Thyroid gland (tissue), 4 donors: ENCODE results near the gene PPM1N. TPM values are rescaled to one million over a fixed set of nuclear protein-coding genes. Genes with fewer than 3 reads are reported as not detected.

Experiments used
- total RNA-seq, 4 donors: library from RNA; depleted of rRNA; stranded (reverse); fragments of >200 nt; gene quantifications; one replicate each; pipeline ENCODE4 v1.2.3, GENCODE V29; 2016

Gene PPM1N
- total RNA-seq, 4 donors from 2014 or later: 0.73 to 1.1 TPM; not detected in 2

Other genes with a start within 250 kb of the PPM1N start
- 10 to 100 TPM; 18.5 to 25.1 (median 22.1) TPM for gene MARK4, start 247.2 kb upstream of the PPM1N start, total RNA-seq
- under 1 TPM in 1 of 4 donors, not detected in 3; 0.27 TPM for gene CKM, start 175.6 kb upstream of the PPM1N start, total RNA-seq
- gene KLC3, start 157.7 kb upstream of the PPM1N start, total RNA-seq: 1 to 10 TPM in 1 of 4 donors, under 1 TPM in 3; 0.45 to 1.2 (median 0.83) TPM
- gene ERCC2, start 127.9 kb upstream of the PPM1N start, total RNA-seq: 10 to 100 TPM in 3 of 4 donors, 1 to 10 TPM in 1; 9.4 to 19.2 (median 15.9) TPM
- 10 to 100 TPM; 11.9 to 64.2 (median 35.8) TPM for gene PPP1R13L, start 93.4 kb upstream of the PPM1N start, total RNA-seq
- 1 to 10 TPM; 1.3 to 9.1 (median 4.2) TPM for gene POLR1G, start 91.8 kb upstream of the PPM1N start, total RNA-seq
- 100 to 1,000 TPM in 2 of 4 donors, 10 to 100 TPM in 2; 89.1 to 157 (median 113) TPM for gene ERCC1, start 74.5 kb upstream of the PPM1N start, total RNA-seq
- gene FOSB, start 30.4 kb upstream of the PPM1N start, total RNA-seq: 1 to 10 TPM; 1.6 to 3.3 (median 2.4) TPM
- gene RTN2, start 1.4 kb upstream of the PPM1N start, total RNA-seq: 1 to 10 TPM; 1.8 to 7.3 (median 4.6) TPM
- 10 to 100 TPM; 34.3 to 50.8 (median 45.1) TPM for gene VASP, start 9.0 kb downstream of the PPM1N start, total RNA-seq
- 10 to 100 TPM in 3 of 4 donors, 1 to 10 TPM in 1; 5.4 to 30.8 (median 17.0) TPM for gene OPA3, start 86.4 kb downstream of the PPM1N start, total RNA-seq
- 1 to 10 TPM; 3.6 to 9.4 (median 5.6) TPM for gene GPR4, start 103.8 kb downstream of the PPM1N start, total RNA-seq
- 100 to 1,000 TPM in 1 of 4 donors, 10 to 100 TPM in 3; 33.1 to 148 (median 36.8) TPM for gene EML2, start 141.0 kb downstream of the PPM1N start, total RNA-seq
- 1 to 10 TPM in 3 of 4 donors, under 1 TPM in 1; 0.45 to 1.5 (median 1.2) TPM for gene GIPR, start 169.8 kb downstream of the PPM1N start, total RNA-seq
- 100 to 1,000 TPM; 133 to 279 (median 192) TPM for gene SNRPD2, start 193.5 kb downstream of the PPM1N start, total RNA-seq
- 10 to 100 TPM in 2 of 4 donors, 1 to 10 TPM in 2; 5.4 to 16.3 (median 12.5) TPM for gene QPCTL, start 194.2 kb downstream of the PPM1N start, total RNA-seq
- 10 to 100 TPM; 13.7 to 22.3 (median 17.4) TPM for gene FBXO46, start 232.5 kb downstream of the PPM1N start, total RNA-seq
- not detected for gene MEIOSIN, start 235.0 kb downstream of the PPM1N start, total RNA-seq